HPDE6-E6E7 (cell line): ENCODE data around the gene GH1.
"Not testable (repeated sequence)": the region's sequence is repeated elsewhere in the genome, so short reads cannot be mapped to it uniquely, and the experiment has no call there.

ENCODE experiments used
- DNase-seq: peaks from one replicate; pipeline ENCODE4 v3.0.0; 2011; ENCODE audit warnings: missing footprints; ENCODE audit errors: extremely low spot score

Gene GH1

GRCh38 chr17:63926164-63926563 is 7.5 kb upstream of the GH1 start:
- no peak for DNase-seq

- no peak for DNase-seq
These were observed 7.0 kb upstream of the GH1 start for GRCh38 chr17:63925615-63926014.

- not testable (repeated sequence) for DNase-seq
These were observed 3.8 kb upstream of the GH1 start for GRCh38 chr17:63922402-63922801.

GRCh38 chr17:63920779-63921178 is 2.1 kb upstream of the GH1 start:
- not testable (repeated sequence) for DNase-seq

GRCh38 chr17:63920050-63920449 is 1.4 kb upstream of the GH1 start:
- DNase-seq: not testable (repeated sequence)

- peak; percentile 82 for DNase-seq
These were observed 678 bp upstream of the GH1 start for GRCh38 chr17:63919311-63919723.

GRCh38 chr17:63918305-63918704 is 334 bp downstream of the GH1 start:
- no peak for DNase-seq

- no peak for DNase-seq
These were observed 993 bp downstream of the GH1 start for GRCh38 chr17:63917646-63918045.

- DNase-seq: not testable (repeated sequence)
These were observed 1.4 kb downstream of the GH1 start for GRCh38 chr17:63917206-63917605.

GRCh38 chr17:63916566-63917185 is 2.0 kb downstream of the GH1 start:
- no peak for DNase-seq

- DNase-seq: not testable (repeated sequence)
These were observed 2.9 kb downstream of the GH1 start for GRCh38 chr17:63915753-63916152.

GRCh38 chr17:63914471-63914870 is 4.2 kb downstream of the GH1 start:
- DNase-seq: no peak

GRCh38 chr17:63911657-63912100 is 7.0 kb downstream of the GH1 start:
- peak; percentile 29 for DNase-seq

- no peak for DNase-seq
These were observed 7.5 kb downstream of the GH1 start, which contains the start of gene CSHL1 for GRCh38 chr17:63911041-63911635. CSHL1 (minus strand) TSS chr17:63911258; CDS start chr17:63911196, 62 bp downstream.

GRCh38 chr17:63910096-63910495 is 8.5 kb downstream of the GH1 start:
- no peak for DNase-seq

GRCh38 chr17:63909586-63909985 is 9.1 kb downstream of the GH1 start:
- not testable (repeated sequence) for DNase-seq

- not testable (repeated sequence) for DNase-seq
These were observed 11.4 kb downstream of the GH1 start for GRCh38 chr17:63907161-63907778.

- DNase-seq: not testable (repeated sequence)
These were observed 13.8 kb downstream of the GH1 start for GRCh38 chr17:63904796-63905195.

GRCh38 chr17:63903787-63904201 is 14.8 kb downstream of the GH1 start:
- DNase-seq: not testable (repeated sequence)

- DNase-seq: not testable (repeated sequence)
These were observed 16.7 kb downstream of the GH1 start for GRCh38 chr17:63901971-63902370.

GRCh38 chr17:63898899-63899798 is 19.5 kb downstream of the GH1 start:
- peak; percentile 47 for DNase-seq
